Stimulated activated CD8-positive, alpha-beta memory T cell treated with anti-CD3 and anti-CD28 coated beads, Interleukin-4, amount 100 ng/mL, for 48 hours (primary cell): ENCODE results near the gene KLHL10.

Source experiments
- DNase-seq: peaks from one replicate; pipeline ENCODE4 v3.0.0-alpha.2; 2020

KLHL10 gene

GRCh38 chr17:41837761-41838538 lies at the start of gene KLHL10:
Gene KLHL10, plus strand, starts transcription at chr17:41837825. Its CDS starts 108 bp downstream, at chr17:41837933.
- no peak for DNase-seq

- DNase-seq, result no peak
Observed at GRCh38 chr17:41792845-41793783, 44.5 kb upstream of the KLHL10 start.

GRCh38 chr17:41793784-41794539 lies 43.7 kb upstream of the KLHL10 start:
- no peak for DNase-seq

GRCh38 chr17:41794540-41794975 lies 43.1 kb upstream of the KLHL10 start:
- DNase-seq, result no peak

- no peak for DNase-seq
Observed at GRCh38 chr17:41796121-41796895, 41.3 kb upstream of the KLHL10 start.

- DNase-seq, result no peak
Observed at GRCh38 chr17:41797377-41797776, 40.2 kb upstream of the KLHL10 start.

- DNase-seq, result no peak
Observed at GRCh38 chr17:41799366-41799765, 38.3 kb upstream of the KLHL10 start.

GRCh38 chr17:41800601-41801373 lies 36.8 kb upstream of the KLHL10 start:
- DNase-seq, result no peak

GRCh38 chr17:41801374-41802271 lies 36.0 kb upstream of the KLHL10 start:
- DNase-seq, result peak; percentile 89

- no peak for DNase-seq
Observed at GRCh38 chr17:41803049-41804020, 34.3 kb upstream of the KLHL10 start.

- no peak for DNase-seq
Observed at GRCh38 chr17:41806685-41807445, 30.8 kb upstream of the KLHL10 start.

GRCh38 chr17:41810659-41811548 lies 26.7 kb upstream of the KLHL10 start:
- DNase-seq, result peak; percentile 40

- peak; percentile 78 for DNase-seq
Observed at GRCh38 chr17:41811549-41812380, 25.9 kb upstream of the KLHL10 start, which contains the start of gene P3H4. Gene P3H4, minus strand, starts transcription at chr17:41811949. Its CDS starts 34 bp downstream, at chr17:41811915.

- peak; percentile 56 for DNase-seq
Observed at GRCh38 chr17:41812381-41813151, 25.1 kb upstream of the KLHL10 start, which contains the start of gene FKBP10. Gene FKBP10, plus strand, starts transcription at chr17:41813004. Its CDS starts 31 bp downstream, at chr17:41813035.

GRCh38 chr17:41813152-41813680 lies 24.4 kb upstream of the KLHL10 start:
- no peak for DNase-seq
